GM21381 (cell line): ENCODE data around the gene POLRMT.
A peak's percentile ranks its signal among the peaks of the same experiment; 100 is the strongest.

Experiments
- ATAC-seq: cut with Tn5 transposase; IDR thresholded peaks from one replicate; pipeline ENCODE4 v1.9.1; 2021; ENCODE audit warnings: mild to moderate bottlenecking, moderate library complexity; ENCODE audit not compliant: unreplicated experiment

POLRMT gene

DNA sequence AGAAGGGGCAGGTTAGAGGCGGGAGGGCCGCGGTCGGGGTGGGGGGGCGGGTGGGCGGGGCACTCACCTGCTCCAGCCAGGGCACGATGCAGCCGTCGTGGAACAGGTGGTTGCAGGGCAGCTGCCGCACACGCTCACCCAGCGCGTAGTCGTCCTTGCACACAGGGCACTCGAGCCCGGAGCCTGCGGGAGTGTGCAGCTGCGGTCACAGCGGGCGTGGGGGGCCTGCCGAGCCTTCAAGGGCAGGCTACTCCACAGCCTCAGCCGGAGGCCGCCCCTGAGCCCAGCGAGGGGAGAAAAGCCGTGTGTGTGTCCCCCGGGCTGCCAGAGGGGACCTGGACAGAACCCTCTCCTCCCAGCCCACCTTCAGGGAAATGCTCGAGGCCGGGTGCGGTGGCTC lies 15.0 kb upstream of the POLRMT start:
- no peak for ATAC-seq

DNA sequence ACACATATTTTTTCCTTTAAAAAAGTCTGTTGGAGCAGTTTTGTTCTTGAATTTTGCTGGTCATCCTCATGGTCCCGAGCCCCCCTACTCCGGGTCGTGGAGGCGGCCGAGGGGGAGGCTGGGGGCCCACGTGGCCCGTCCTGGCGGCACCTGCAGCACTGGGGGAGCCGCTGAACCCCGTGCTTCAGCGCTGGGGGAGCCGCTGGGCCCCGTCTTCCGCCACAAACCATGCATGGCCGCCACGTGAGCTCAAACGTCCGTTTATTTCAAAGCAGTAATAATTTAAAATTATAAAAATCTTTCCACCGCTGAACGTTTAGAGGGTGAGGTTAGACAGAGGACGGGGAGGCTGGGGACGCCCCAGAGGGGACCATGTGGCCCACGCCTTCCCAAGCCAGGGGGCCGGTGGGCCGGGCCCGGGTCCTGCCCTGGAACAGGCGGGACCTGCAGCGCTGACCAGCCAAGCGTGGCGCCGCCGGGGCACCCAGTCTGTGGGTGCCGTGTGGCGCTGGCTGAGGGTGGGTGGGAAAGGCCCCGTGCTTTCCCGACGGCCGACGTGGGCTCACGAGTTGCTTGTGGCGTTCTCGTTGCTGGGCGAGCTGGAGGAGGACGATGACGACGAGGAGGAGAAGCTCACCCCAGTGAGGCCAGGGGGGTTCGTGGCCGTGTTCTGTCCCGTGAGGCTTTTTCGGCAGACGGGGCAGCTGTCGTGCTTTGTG lies 14.4 kb upstream of the POLRMT start:
- no peak for ATAC-seq

DNA sequence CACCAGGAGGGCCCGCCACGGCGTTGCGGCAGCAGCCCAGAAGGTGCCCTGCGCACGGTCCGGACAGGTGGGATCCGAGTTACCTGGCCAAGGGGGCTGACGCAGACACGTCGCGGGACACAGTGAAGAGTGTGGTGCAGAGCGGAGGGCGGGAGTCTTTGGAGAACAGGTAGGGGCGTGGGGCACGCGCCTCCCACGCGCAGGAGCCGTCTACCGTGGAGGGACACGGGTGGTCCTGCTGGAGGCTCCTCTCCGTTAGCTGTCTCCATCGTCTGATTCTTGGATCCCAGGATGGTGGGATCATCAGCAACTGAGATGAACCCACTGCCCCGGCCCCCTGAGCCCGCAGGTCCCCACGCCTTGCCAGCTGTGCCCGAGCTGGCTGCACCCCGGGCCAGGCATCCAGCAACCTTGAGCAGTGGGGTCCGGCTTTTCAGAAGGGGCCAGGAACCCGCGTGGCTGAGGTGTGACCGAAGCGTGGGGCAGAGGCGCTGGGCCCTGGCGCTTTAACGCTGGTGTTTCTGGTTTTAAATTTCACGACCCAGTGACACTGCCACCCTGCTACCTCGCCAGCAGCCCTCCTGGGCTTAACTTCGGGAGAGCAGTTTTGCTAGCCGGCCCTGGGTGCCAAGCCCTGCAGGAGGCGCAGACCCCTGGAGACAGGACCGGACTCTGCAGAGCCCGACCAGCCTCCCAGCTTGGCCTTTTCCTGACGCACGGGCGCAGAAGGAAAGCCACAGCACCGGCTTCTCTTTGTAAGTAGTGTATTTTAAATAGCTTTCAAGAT lies 13.6 kb upstream of the POLRMT start:
- ATAC-seq: no peak

DNA sequence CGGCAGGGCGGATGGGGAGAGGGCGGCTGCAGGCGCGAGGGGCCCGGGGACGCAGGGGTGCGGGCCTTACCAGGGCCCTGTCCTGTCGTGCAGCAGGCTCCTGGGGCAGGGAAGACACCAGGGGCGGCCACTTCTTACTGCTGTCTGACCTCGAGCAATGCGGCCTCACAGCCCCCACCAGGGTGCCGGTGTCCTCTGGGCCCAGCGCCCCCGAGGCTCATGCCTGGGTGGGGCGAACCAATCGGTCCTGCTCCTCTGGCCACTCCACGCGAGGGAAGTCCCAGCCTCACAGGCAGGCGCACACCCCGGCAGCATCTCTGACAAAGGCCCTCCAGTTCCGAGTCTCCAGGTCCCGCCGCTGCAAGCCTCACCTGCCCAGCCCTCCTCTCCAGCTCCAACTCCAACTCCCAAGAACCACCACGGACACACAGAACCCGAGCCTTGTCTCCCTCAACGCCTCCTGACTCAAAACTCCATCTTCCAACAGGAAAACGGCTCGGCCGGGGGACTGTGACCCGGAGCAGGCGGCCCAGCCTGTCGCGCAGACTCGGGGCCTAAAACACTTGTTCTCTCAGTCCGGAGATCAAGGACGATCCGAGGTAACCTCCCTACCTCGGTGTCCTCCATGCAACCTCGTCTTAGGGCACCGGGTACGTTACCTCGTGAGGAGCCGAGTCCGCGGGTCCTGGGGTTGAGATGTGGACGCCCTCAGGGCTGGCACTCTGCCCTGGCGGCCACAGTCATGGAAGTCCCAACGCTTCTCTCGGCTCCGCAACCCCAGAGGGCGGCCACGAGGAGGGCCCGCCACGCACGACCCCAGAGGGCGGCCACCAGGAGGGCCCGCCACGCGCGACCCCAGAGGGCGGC lies 12.8 kb upstream of the POLRMT start:
- no peak for ATAC-seq

DNA sequence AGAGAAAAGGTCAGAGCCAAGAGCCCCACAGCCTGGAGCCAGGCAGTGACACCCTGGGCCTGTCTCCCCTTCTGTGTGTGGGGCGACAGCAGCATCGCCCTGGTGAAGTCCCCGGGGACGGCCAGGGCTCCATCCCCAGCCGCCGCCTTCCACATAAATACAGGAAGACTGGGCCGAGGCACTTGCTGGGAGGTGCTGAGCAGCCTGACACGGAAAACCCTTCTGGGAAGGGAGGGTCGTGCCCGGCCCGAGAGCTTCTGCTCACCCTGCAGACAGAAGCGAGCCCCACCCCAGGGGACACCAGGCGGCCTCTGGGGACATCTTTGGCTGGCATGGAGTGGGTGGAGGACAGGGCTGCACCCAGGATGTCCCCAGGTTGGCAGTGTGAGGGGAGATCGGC lies 11.5 kb upstream of the POLRMT start:
- no peak for ATAC-seq

DNA sequence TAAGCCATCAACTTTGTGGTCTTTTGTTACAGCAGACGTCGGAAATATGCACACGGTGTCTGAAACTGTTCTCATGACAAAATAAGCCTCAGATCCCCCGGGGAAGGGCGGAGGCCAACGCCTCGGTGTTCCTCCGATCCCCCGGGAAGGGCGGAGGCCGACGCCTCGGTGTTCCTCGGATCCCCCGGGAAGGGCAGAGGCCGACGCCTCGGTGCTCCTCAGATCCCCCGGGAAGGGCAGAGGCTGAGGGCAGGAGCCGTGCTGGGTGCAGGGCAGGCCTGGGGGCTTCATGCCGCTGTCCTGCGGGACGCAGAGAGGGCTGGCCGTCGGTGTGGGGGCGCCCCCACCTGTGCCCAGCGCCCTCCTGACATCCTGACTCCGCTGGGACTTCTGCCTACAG lies 11.0 kb upstream of the POLRMT start:
- ATAC-seq: no peak

DNA sequence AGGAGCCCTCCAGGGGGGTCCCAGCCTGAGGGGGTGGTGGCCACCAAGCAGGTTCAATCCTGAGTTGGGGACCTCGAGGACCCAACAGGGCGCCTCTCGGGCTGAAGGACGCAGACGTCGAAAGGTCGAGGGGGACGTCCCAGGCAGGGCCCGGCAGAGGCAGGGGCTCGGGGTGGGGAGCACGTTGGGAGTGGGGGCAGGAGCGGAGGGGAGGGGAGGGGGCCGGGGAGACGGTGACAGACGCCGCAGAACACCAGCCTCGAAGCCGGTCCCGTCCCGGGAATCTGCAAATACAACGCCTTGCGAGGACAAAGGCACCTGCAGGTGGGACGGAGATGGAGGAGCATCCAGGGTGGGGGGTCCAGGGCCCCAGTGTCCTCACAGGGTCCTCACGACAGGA lies 10.4 kb upstream of the POLRMT start:
- ATAC-seq: no peak

DNA sequence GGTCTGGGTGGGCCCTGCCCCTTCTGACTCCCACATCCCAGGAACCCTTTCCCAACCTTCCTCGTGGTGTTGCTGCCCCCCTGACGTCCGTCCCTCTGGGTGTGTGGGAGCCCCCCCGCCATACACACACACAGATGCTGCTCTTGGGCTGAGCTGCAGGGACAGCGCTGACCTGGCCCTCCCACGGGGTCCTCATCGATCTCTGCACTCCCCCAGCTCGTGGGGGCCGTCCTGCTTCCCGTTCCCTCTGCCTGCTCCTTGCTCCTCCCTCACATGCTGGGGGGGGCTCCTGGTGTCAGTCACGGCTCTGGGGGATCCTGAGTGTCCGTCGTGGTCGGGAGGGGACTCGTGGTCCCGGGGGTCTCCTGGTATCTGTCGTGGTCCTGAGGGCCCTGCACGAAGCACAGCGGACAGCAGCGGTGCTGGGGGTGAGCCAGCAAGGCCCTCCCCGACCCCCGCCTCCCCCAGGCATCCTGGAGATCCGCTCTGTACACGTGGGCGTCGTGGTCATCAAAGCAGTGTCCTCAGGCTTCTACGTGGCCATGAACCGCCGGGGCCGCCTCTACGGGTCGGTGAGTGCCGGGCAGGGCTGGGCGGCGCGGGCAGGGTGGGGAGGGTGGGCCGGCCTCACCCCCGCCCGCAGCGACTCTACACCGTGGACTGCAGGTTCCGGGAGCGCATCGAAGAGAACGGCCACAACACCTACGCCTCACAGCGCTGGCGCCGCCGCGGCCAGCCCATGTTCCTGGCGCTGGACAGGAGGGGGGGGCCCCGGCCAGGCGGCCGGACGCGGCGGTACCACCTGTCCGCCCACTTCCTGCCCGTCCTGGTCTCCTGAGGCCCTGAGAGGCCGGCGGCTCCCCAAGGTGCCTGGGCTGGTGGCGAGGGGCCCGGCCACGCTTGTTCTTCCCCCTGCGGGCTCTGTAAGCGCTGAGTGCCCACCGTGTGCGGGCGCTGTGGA lies 9.7 kb upstream of the POLRMT start:
- no peak for ATAC-seq

DNA sequence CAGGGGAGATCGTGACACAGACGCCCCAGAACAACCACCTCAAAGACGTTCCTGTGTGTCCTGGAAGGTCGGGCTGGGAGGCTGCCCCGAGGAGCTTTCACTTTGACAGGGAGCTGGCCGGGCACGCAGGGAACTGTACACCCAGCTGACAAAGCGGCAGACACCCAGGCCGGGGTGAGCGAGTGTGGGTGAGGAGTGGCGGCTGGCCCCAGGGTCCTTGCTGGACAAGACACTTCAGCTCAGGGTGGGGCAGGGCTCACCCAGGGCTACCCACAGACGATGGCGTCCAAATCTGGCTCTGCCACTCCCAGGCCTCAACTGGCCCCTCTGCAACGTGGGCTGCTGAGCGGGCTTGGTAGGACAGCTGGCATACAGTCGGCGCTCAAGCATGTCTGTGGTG lies 8.4 kb upstream of the POLRMT start:
- ATAC-seq: no peak

DNA sequence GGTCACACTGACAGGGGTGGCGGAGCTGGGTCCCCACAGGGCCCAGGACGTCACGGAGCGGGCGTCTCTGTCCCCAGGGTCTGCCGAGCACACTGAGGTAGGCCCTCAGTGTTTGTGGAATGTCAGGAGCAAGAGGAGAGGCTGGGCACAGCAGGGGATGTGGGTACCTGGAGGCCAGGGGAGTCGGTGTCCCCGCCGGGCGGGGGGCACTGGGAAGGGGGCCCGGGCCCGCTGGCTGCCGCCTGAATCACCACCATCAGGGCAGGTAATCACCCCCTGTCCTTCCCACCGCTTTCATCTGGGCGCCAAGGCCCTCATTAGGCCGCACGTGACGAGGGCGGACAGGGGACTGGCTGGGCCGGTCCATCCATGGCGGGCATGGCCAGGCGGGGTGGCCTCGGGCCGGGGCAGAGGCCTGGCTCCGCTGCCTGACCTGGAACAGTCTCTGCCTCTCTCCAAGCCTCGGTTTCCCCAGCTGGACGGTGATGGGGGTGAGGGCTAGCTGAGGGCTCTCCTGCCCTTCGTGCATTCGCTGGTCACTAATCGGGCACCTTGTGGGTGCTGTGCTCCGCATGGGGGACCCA lies 7.4 kb upstream of the POLRMT start:
- ATAC-seq: no peak

DNA sequence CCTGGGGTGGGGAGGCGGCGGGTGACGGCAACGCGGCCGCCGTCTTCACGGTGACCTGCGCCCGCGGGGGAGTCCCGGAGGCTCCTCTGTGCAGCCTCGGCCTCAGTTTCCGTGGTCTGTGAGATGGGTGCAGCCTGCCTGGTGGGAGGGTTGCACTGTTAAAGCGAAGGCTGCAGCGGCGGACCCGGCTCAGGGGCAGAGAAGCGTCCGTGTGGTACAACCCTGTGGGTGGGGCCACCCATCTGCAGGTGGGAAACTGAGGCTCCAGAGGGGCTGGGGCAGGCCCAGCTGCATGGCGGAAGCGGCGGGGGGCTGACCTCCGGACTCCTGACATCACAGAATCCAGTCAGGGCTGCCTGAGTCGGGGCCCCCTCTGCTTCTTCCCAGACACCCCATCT lies 6.8 kb upstream of the POLRMT start:
- ATAC-seq: no peak

DNA sequence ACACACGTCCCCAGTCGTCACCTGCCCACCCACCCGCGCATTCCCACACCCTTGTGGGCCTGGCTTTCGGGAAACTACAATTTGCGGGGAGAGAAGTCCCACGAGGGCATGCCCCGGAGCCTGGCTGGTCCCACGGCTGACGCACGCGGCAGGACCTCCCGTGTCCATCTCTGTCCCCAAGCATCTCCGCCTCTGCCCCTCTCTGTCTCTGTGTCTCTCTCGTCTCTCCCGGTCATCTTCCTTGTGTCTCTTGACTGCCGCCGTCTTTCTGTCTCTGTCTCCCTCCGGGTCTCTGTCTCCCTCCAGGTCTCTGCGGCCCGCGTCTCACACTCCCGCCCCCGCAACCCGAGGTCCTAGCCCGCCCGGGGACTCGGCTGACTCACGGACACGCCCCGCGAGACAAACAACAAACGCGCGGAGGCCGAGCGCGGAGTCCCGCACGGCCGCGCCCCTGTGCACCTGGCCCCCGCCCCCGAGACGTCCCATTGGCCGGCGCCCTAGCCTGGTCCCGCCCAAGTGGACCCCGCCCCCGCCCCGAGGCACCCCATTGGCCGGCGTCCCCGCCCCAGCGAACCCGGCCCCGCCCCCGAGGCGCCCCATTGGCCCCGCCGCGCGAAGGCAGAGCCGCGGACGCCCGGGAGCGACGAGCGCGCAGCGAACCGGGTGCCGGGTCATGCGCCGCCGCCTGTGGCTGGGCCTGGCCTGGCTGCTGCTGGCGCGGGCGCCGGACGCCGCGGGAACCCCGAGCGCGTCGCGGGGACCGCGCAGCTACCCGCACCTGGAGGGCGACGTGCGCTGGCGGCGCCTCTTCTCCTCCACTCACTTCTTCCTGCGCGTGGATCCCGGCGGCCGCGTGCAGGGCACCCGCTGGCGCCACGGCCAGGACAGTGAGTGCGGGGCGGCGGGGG lies 6.2 kb upstream of the POLRMT start, which contains the start of gene FGF22:
TSS of gene FGF22 (plus strand) at position 627 of the 908 bp plus-strand sequence. CDS start at position 674, 47 bp downstream.
- peak; percentile 49 for ATAC-seq

DNA sequence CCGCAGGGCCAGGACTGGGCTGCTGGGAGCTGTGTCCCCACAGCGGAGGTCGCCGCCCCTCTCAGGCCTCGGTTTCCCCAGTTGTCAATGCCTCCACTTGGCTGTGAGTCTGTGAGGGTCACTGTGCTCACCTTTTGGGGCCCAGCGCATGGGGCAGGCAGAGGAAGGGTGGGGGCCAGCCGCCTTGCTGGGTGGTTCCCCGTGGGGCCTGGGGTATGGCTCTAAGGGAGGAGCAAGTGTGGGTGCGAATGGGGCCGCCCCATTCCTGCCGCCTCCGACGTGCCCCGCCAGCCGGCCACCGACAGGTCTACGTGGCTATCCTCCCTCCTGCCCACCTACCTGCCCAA lies 5.5 kb upstream of the POLRMT start:
- ATAC-seq: no peak

DNA sequence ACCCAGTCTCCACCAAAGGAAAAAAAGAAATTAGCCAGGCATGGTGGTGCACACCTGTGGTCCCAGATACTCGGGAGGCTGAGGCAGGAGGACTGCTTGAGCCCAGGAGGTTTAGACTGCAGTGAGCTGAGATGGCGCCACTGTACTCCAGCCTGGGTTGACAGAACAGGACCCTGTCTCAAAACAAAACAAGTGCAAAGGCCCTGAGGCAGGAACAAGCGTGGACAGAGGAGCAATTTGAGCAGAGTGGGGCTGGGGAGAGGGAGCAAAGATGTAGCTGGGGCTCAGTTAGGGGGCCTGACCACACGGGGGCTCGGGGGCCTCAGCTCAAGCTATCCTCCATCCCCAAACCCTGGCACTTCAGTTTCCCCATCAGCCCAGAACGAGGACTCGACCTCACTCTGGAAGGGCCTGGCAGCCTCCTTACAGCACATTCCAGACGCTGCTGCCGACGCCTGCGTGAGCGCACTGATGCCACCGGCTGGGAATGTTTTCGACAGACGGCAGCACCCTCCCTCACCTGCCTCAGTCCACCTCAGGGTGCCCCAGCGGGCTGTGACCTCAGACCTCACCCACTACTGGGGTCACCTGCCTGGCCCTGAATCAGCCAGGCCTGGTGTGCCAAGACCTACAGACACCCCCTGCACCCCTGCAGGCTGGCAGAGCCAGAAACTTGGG lies 1.8 kb upstream of the POLRMT start:
- ATAC-seq: no peak

DNA sequence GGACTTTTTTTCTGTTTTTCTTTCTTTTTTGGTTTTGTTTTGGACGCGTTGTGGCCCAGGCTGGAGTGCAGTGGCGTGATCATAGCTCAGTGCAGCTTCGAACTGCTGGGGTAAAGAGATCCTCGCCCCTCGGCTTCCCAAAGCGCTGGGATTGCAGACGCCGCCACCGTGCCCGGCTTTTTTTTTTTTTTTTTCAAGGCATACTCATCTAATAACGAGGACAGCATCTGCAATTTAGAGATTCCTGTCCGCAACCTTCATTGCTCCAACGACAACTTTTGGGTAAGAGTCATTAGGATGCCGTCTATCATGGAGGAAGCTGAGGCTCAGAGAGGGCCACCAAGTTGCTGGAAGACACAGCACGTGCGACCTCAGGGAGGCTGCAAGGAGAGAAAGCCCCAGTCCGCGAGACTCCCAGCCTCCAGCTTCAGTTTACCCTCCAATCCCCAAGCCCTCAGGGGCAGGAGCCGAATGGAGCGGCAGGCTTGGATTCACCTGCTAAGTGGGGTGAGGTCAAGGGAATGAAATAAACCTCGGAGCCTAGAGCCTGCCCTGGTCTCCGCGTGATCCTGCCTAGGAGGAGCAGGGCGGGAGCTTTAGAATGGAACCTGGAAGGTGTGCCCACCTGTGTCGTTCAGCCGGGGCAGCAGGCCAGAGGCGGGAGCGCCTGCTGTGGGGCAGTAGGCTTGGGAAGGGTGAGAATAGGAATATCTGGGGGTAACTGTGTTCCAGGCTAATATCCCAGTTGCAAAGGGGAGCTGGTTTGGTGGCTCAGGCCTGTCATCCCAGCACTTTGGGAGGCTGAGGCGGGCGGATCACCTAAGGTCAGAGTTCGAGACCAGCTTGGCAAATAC lies 676 bp upstream of the POLRMT start:
- ATAC-seq: no peak

DNA sequence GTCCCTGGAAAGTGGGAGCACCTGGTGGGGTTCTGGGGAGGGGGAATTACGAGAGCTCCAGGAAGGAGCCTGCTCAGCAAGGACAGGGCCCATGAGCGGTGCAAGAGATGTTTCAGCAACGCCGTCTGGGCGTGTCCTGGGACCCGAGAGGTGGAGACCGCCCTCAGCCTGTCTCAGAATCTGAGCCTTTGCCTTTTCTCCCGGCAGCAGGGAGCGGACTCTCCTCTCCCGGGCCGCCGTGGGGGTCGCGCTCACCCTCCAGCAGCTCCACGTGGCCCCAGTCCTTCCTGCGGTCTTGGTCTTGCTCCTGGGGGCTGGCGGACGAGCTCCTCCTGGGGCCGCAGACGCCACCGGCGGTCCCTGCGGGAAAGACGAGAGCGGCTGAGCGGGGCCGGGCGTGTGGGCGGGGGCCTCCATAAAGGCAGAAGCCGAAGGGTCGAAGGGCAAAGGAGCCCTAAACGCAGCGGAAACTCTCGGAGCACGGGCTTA lies 714 bp downstream of the POLRMT start:
- ATAC-seq: peak; percentile 11

DNA sequence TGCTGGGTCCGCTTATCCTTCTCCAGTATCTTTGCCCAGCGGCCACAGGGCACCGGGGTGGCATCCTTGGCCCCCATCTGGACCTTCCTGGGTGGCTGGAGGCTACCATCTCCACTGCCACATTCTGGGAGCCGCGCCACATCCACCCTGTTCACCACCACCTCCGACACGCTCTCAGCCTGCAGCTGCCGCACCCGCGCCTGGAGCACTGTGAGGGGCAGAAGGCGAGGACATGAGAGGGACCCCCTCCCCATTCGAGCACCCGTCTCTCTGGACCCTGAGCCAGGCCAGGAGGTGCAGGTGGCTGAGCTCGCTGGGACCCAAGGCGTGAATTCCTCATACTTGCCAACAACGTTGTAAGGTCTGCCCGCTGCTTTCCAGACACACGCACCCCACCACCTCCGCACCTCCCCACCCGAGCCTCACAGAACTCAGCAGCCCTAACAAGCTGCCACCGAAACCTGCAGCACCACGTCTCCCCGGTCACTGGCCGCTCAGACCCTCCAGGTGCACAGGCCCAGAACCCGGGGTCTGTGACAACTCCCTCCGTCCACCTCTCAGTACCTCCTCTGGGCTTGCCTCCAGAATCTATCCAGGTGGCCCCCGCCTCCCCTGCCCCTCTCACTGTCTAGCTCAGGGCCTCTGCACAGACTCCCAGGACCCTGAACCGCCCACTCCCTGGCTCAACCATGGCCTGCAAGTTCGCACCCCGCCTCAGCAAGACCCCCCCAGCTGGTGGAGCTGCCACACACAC lies 3.2 kb downstream of the POLRMT start:
- no peak for ATAC-seq
